GM21723 (cell line): Measurements from ENCODE around the gene CEMIP.

Experiments used
- ATAC-seq: cut with Tn5 transposase; IDR thresholded peaks from one replicate; pipeline ENCODE4 v1.9.1; 2021; ENCODE audit warnings: mild to moderate bottlenecking, moderate library complexity; ENCODE audit not compliant: unreplicated experiment

Gene CEMIP

GRCh38 chr15:80921736-80922410, 142.7 kb downstream of the CEMIP start:
- no peak for ATAC-seq

- no peak for ATAC-seq
These were observed 144.5 kb downstream of the CEMIP start for GRCh38 chr15:80923668-80924067.

DNA sequence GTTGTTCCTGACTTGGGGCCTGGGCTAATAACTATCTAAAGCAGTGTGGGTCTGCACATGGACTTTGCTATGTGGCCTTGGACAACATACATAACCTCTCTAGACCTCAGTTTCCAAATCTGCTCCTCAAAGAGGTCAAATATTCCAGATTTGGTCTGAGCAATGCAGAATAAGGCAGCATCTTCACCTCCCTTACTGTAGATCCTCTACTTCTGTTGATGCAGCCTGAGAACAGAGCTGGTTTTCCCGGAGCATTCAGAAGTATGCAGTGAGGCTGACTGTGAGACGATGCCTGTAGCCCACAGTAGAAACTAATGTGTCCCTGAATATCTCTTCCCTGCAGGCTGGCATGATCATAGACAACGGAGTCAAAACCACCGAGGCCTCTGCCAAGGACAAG, 145.1 kb downstream of the CEMIP start:
- no peak for ATAC-seq

- ATAC-seq, result no peak
These were observed 146.5 kb downstream of the CEMIP start for GRCh38 chr15:80925597-80926059.

DNA sequence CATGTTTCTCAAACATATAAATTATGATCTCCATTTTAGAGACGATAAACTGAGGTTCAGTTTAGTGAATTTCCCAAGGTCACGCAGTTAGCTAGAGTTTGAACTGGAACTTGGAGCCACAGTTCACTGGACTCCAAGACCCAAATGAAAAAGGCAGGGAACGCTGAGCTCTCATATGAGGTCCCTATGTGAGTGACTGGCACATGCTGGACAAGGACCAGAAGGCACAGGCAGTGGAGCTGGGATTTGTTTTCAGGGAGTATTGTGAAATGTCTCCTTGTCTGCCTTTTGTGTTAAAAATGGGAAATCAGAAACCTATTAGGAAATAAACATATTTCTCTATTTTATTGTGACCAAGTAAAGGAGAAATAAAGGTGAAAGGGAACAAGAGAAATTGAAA, 147.0 kb downstream of the CEMIP start:
- no peak for ATAC-seq

GRCh38 chr15:80929225-80929624, 150.1 kb downstream of the CEMIP start:
- no peak for ATAC-seq

DNA sequence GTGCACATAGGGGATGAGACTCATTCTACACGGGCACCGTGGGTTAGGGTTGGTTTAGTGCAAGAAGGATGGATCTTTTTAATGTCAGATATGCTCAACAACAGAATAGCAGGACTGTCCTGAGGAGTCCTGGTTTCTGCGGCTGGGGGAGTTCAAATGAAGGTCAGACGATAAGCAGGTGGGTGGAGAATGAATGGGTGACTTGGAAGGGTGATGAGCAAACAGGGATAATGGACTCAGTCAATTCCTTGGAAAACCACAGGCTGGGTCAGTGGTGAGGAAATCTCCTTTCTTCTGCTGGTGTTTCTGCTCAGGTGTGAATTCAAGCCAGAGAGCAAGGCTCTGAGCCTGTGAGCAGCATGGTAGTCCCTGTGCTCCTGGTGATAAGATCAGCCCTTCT, 150.5 kb downstream of the CEMIP start:
- ATAC-seq, result no peak

DNA sequence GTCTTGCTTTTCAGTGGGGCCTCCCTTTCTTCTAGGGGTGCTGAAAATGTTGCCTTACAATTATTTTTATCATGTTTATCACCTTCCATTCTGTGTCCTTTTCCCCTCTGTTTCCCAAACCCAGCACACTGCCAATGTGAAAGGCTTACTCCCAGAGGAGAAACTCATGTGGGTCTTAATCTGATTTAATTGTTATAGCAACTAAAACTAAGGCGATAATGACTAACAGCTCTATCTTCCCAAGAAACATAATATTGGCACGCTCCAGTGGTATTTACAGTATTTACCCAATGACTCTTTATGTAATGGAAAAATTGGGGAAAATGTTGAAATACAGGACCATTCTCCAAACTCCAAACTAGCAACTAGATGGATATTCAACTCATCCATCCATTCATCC, 152.0 kb downstream of the CEMIP start:
- no peak for ATAC-seq

GRCh38 chr15:80931721-80932512, 152.7 kb downstream of the CEMIP start:
- no peak for ATAC-seq

- no peak for ATAC-seq
These were observed 153.3 kb downstream of the CEMIP start for GRCh38 chr15:80932513-80932815.

- ATAC-seq, result no peak
These were observed 153.8 kb downstream of the CEMIP start for GRCh38 chr15:80932989-80933388.

DNA sequence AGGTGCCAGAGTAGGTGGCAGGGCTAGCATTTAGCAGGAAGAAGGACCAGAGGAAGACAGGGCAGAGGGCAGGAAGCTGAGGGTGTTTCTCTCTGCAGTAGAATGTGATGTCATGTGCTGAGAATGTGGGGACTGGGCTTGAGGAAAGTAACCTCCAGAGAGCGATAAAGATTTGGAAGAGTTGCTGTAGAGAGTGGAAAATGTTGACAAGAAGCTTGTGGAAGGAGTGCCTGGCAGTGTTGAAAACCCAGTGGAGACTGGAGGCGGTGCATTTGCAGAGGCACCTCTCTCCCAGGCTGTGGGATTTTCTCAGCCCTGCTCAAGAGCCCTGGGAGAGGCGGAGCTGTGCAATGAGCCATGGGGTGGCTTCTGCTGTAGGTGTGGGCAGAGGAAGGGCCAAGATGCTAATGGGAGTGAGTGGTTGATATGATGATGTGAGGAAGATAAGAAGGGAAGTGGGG, 155.6 kb downstream of the CEMIP start:
- no peak for ATAC-seq

GRCh38 chr15:80936288-80937078, 157.3 kb downstream of the CEMIP start:
- ATAC-seq, result no peak

GRCh38 chr15:80937718-80938117, 158.5 kb downstream of the CEMIP start:
- ATAC-seq, result no peak

DNA sequence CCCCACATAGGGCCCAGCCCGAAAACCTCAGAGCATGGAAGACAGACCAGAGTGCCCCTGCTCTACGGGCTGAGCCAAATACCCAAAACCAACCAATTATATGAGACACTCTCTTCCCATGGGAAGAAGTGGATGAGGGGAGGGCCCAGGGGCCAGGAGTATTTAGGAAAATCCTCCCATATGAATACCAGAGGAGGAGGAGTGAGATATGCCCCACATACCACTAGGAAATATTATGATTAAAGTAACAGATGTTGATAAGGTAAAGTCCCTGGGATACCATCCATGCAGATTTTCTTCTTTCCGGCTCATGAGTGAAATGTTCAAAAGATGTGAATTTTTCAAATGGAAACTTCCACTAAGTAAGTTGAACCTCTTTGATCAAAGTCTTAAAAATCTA, 160.0 kb downstream of the CEMIP start:
- no peak for ATAC-seq

DNA sequence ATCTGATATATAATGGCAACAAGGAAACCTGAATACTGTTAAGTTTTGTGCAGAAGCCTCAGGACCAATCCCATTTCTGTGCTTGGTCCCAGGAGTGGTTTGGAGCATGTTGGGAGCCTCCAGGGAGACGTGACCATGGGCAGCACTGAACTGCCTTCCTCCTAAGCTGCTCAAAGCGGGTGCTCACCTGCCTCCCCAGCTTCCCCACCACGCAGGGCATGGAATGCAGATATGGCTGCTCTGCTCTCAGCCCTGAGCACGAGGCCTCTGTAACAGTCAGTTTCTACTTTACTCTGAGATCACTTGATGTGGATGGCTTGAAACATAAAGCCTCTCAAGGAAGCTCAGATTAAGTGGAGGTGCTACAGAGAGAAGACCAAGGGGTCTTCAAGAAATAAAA, 161.2 kb downstream of the CEMIP start:
- no peak for ATAC-seq

GRCh38 chr15:80940851-80941250, 161.7 kb downstream of the CEMIP start:
- ATAC-seq, result no peak

- ATAC-seq, result no peak
These were observed 163.1 kb downstream of the CEMIP start for GRCh38 chr15:80942266-80942665.

DNA sequence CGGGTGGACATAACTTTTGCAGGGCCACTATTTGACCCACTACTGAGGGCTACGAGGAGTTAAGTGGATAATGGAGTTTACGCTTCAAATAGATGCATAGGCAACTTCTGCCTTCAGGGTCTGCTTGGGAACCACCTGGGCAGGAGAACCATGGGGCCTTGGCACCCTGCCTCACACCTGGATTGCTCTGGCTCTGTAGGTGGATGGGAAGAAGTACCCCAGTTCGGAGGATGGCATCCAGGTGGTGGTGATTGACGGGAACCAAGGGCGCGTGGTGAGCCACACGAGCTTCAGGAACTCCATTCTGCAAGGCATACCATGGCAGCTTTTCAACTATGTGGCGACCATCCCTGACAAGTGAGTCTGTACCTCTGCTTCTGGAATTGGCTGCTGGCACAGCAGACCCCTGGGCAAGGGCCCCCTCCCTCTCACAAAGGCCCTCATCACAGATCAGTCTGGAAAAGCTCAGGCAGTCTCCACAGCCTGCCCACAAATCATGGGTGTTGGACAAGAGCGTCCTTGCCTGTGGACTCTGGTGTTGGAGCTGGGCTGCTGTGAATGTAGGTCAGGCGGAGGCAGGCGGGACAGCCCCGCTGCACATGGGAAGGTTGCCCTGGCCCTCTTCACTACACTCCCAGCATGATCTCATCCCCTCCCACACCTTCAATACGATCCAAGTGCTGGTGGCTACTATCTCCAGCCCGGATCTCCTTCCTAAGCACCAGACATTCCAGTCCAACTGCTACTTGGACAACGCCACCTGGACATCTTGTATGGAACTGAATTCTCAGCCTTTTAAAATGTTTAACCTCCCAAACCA, 163.8 kb downstream of the CEMIP start:
- ATAC-seq, result no peak

DNA sequence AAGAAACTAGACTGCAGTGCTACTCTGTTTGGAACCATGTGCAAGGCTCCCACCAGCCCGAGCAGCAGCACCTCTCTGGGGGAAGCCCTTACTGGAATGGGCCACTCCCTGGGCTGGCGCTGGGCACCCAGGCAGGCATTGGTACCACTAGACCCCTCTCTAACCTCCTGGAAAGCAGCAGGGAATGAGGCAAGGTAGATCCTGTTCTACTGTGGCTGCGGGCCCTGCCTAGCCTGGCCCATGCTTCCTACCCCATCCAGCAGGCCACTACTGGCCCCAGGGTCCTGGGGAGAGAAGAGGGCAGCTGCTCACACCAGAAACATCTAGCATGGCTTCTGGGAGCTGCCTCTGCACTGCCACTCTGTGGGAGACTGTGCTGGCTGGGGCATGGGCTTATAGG, 165.6 kb downstream of the CEMIP start:
- no peak for ATAC-seq

DNA sequence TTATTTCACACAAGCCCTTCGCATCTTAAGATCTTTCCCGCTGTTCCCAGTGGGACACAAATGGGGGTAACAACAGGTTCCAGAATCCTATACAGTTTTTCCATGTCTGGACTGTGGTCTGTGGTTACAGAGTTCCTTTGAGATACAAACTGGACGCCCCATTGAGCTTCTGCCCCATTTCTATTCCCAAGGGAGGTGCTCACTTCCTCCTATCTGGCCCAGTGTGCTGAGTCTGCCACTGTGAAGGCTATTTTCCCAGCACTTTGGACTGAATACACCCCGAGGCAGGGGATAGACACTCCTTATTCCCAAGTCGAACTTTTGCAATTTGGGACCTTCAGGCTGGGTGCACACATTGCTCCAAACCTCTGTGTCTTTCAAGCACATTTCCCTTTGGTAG, 166.4 kb downstream of the CEMIP start:
- no peak for ATAC-seq
